Ureter (tissue), 1 donor: Measurements from ENCODE around the gene SAV1. TPM values are rescaled to one million over a fixed set of nuclear protein-coding genes. Genes with fewer than 3 reads are reported as not detected.
"Not testable (repeated sequence)": the region's sequence is repeated elsewhere in the genome, so short reads cannot be mapped to it uniquely, and the experiment has no call there.

Experiments used
- DNase-seq: peaks from one replicate; pipeline ENCODE4 v3.0.0-alpha.2; 2020; ENCODE audit warnings: low spot score
- total RNA-seq: library from RNA; stranded (reverse); gene quantifications from one replicate; pipeline ENCODE4 v1.2.4, GENCODE V29; 2023
- donor health status: DM: yes; HTN: yes; CAD: no.

Gene SAV1
- total RNA-seq, 1 donor from 2014 or later = 27.4 TPM

GRCh38 chr14:50665300-50665699 is 2.8 kb downstream of the SAV1 start:
- DNase-seq = not testable (repeated sequence)

GRCh38 chr14:50664579-50664978 is 3.5 kb downstream of the SAV1 start:
- not testable (repeated sequence) for DNase-seq

- peak; percentile 48 for DNase-seq
Measured at GRCh38 chr14:50659327-50659974, 8.7 kb downstream of the SAV1 start.

- DNase-seq = no peak
Measured at GRCh38 chr14:50658203-50658602, 9.9 kb downstream of the SAV1 start.

- DNase-seq = no peak
Measured at GRCh38 chr14:50657753-50658152, 10.4 kb downstream of the SAV1 start.

- no peak for DNase-seq
Measured at GRCh38 chr14:50656776-50657175, 11.3 kb downstream of the SAV1 start.

GRCh38 chr14:50649691-50650090 is 18.4 kb downstream of the SAV1 start:
- DNase-seq = no peak

GRCh38 chr14:50647753-50648152 is 20.4 kb downstream of the SAV1 start:
- DNase-seq = no peak

GRCh38 chr14:50647282-50647681 is 20.8 kb downstream of the SAV1 start:
- no peak for DNase-seq

GRCh38 chr14:50635141-50635540 is 33.0 kb downstream of the SAV1 start:
- DNase-seq = no peak

- DNase-seq = no peak
Measured at GRCh38 chr14:50633954-50634353, 34.2 kb downstream of the SAV1 start.

GRCh38 chr14:50631408-50631821 is 36.7 kb downstream of the SAV1 start:
- DNase-seq = no peak

GRCh38 chr14:50624947-50625346 is 43.2 kb downstream of the SAV1 start:
- DNase-seq = not testable (repeated sequence)

- DNase-seq = no peak
Measured at GRCh38 chr14:50624447-50624846, 43.7 kb downstream of the SAV1 start.

- DNase-seq = no peak
Measured at GRCh38 chr14:50622978-50623377, 45.1 kb downstream of the SAV1 start.

GRCh38 chr14:50620341-50620740 is 47.8 kb downstream of the SAV1 start:
- no peak for DNase-seq

GRCh38 chr14:50619569-50620141 is 48.5 kb downstream of the SAV1 start:
- no peak for DNase-seq

- no peak for DNase-seq
Measured at GRCh38 chr14:50616275-50616674, 51.8 kb downstream of the SAV1 start.

- DNase-seq = no peak
Measured at GRCh38 chr14:50615552-50615951, 52.6 kb downstream of the SAV1 start.

GRCh38 chr14:50615056-50615455 is 53.0 kb downstream of the SAV1 start:
- no peak for DNase-seq

- DNase-seq = no peak
Measured at GRCh38 chr14:50612806-50613205, 55.3 kb downstream of the SAV1 start.

GRCh38 chr14:50610465-50610864 is 57.6 kb downstream of the SAV1 start:
- no peak for DNase-seq

- DNase-seq = no peak
Measured at GRCh38 chr14:50608302-50608851, 59.7 kb downstream of the SAV1 start.

- DNase-seq = no peak
Measured at GRCh38 chr14:50607761-50608160, 60.3 kb downstream of the SAV1 start.
